Breast epithelium (tissue), 4 donors: ENCODE measurements around the gene OR52N1. TPM values are rescaled to one million over a fixed set of nuclear protein-coding genes. Genes with fewer than 3 reads are reported as not detected.

Experiments used
- DNase-seq, 2 donors: peaks; one replicate each; pipeline ENCODE4 v3.0.0-alpha.2; 2019; ENCODE audit warnings: low spot score in 2 of 2
- H3K27ac ChIP-seq, 2 donors: fragments of 200-600 bp; sonication (generic) in 1 of 2; one replicate each; pipeline ENCODE4 v1.5.1; 2016 to 2019; ENCODE audit warnings: mild to moderate bottlenecking in 1 of 2
- H3K27me3 ChIP-seq, 2 donors: fragments of 200-600 bp; sonication (generic) in 1 of 2; one replicate each; pipeline versions ENCODE4 v1.5.1 to v1.6.0; 2017 to 2019; ENCODE audit warnings: control low read depth in 1 of 2, mild to moderate bottlenecking in 1 of 2
- H3K36me3 ChIP-seq: fragments of 200-600 bp; one replicate; pipeline ENCODE4 v1.5.1; 2019
- H3K4me1 ChIP-seq, 2 donors: fragments of 200-600 bp; sonication (generic); one replicate each; pipeline ENCODE4 v1.5.1; 2016 to 2019; ENCODE audit warnings: control low read depth in 1 of 2
- H3K4me3 ChIP-seq, 3 donors: fragments of 200-600 bp; sonication (generic); 1 replicate in 2 of 3; 2 replicates in 1 of 3; pipeline ENCODE4 v1.5.1; 2016 to 2019; ENCODE audit warnings: mild to moderate bottlenecking in 3 of 3, moderate library complexity in 2 of 3
- H3K9me3 ChIP-seq, 2 donors: fragments of 200-600 bp; sonication (generic) in 1 of 2; one replicate each; pipeline ENCODE4 v1.5.1; 2016 to 2019; ENCODE audit warnings: control low read depth in 1 of 2
- CTCF ChIP-seq, 3 donors: fragments of 450-650 bp; IDR thresholded peaks; one replicate each; pipeline ENCODE4 v1.5.1; 2016 to 2017; ENCODE audit warnings: antibody characterized with exemption in 3 of 3, mild to moderate bottlenecking in 3 of 3, moderate library complexity in 3 of 3
- POLR2A ChIP-seq: fragments of 450-650 bp; IDR thresholded peaks from one replicate; pipeline ENCODE4 v1.6.1; 2016; ENCODE audit warnings: antibody characterized with exemption, mild to moderate bottlenecking, moderate library complexity
- POLR2AphosphoS5 ChIP-seq, 3 donors: sonication (generic); formaldehyde crosslinking; IDR thresholded peaks; one replicate each; pipeline ENCODE4 v1.6.1; 2017; ENCODE audit warnings: antibody characterized with exemption in 3 of 3
- intact Hi-C: fragments of 100-400 bp; cut with DNase I; formaldehyde crosslinking; loops from one replicate; pipeline ENCODE4 v1.15.1; 2023; ENCODE audit warnings: low total_unique reads
- total RNA-seq, 3 donors: library from RNA; depleted of rRNA; stranded (reverse); fragments of >200 nt; gene quantifications; one replicate each; pipeline ENCODE4 v1.1.0, GENCODE V29; 2016

The OR52N1 gene
- total RNA-seq, 3 donors from 2014 or later = under 0.01 to 0.73 TPM; not detected in 1

- no peaks in the 10 kb centered on the region for H3K27me3 ChIP-seq
- TF ChIP-seq CTCF (IDR thresholded peaks at IDR 0.05) (no peak), POLR2AphosphoS5 (IDR thresholded peaks at IDR 0.05) (no peak), POLR2A (no peak)
- intact Hi-C loops = no loop called here
- H3K9me3 ChIP-seq = no peaks in the 10 kb centered on the region
- H3K4me1 ChIP-seq = no peaks in the 10 kb centered on the region
- no peak overlapping the region for H3K27ac ChIP-seq
- no peak for DNase-seq
- H3K36me3 ChIP-seq = no peaks in the 10 kb centered on the region
- no peak overlapping the region for H3K4me3 ChIP-seq
These were observed 24.5 kb upstream of the OR52N1 start for GRCh38 chr11:5815534-5815933.

- Histone ChIP-seq H3K9me3 (no peaks in the 10 kb centered on the region), H3K27ac (no peak overlapping the region), H3K27me3 (no peaks in the 10 kb centered on the region), H3K4me3 (no peak overlapping the region), H3K36me3 (no peaks in the 10 kb centered on the region), H3K4me1 (no peaks in the 10 kb centered on the region)
- DNase-seq = no peak
- no peak for TF ChIP-seq POLR2A
- TF ChIP-seq CTCF (IDR thresholded peaks at IDR 0.05) = no peak
- no peak for TF ChIP-seq POLR2AphosphoS5 (IDR thresholded peaks at IDR 0.05)
- intact Hi-C loops = no loop called here
These were observed 19.1 kb upstream of the OR52N1 start for GRCh38 chr11:5809905-5810795.

GRCh38 chr11:5809122-5809519 is 18.1 kb upstream of the OR52N1 start:
- intact Hi-C loops = no loop called here
- no peak for DNase-seq
- Histone ChIP-seq H3K27me3 (no peaks in the 10 kb centered on the region), H3K9me3 (peaks cover 0 to 2% of the 10 kb centered on the region in 2 donors), H3K27ac (peak overlapping the region in 1 of 2 donors; percentile 33), H3K4me3 (peak overlapping the region; percentile 43 to 71 (median 56)), H3K36me3 (no peaks in the 10 kb centered on the region), H3K4me1 (no peaks in the 10 kb centered on the region)
- TF ChIP-seq CTCF (IDR thresholded peaks at IDR 0.05) (no peak), POLR2AphosphoS5 (IDR thresholded peaks at IDR 0.05) (no peak), POLR2A (no peak)

DNA sequence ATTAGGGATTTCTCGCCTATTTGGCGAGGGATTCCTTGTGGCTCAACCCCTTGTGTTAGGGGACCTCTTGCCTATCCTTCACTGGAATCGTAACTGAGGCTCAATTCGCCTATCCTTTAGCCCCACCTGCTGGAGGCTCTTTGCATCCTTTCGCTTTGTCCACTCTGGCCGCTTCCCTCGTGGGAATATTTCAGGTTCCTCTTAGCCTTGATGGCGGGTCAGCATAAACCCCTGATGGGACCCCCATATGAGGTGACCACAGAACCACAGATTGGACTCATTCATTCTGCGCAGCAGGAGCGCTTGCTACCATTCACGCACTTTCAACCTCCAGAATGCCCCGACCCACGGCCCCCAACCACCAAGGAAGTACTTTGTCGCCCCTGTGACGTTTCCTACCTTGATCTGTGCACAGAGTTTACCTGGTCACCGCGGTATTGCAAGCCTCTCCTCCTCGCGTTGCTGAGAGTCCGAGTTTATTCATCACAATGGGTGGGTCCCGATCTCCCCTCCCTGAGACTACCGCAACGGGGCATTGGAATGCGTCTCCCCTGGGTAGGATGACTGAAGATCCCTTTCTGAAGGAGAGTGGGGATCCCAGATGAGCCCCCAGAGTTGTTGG is 17.5 kb upstream of the OR52N1 start, which contains the start of gene OR52N2:
Gene OR52N2, plus strand, starts transcription at position 425 of the 622 bp plus-strand sequence. CDS start 11,412 bp downstream, outside the sequence.
- Histone ChIP-seq H3K36me3 (no peaks in the 10 kb centered on the region), H3K4me1 (no peaks in the 10 kb centered on the region), H3K9me3 (peaks cover 0 to 4% of the 10 kb centered on the region in 2 donors), H3K27ac (peak within 1 kb of the TSS in 1 of 2 donors; percentile 33), H3K27me3 (no peaks in the 10 kb centered on the region), H3K4me3 (peak within 1 kb of the TSS; percentile 43 to 71 (median 56))
- DNase-seq = peak; percentile 61 to 64
- TF ChIP-seq POLR2A (no peak), POLR2AphosphoS5 (IDR thresholded peaks at IDR 0.05) (no peak), CTCF (IDR thresholded peaks at IDR 0.05) (peak in 2 of 3 donors; percentile 79 to 86)
- intact Hi-C loops = no loop called here

DNA sequence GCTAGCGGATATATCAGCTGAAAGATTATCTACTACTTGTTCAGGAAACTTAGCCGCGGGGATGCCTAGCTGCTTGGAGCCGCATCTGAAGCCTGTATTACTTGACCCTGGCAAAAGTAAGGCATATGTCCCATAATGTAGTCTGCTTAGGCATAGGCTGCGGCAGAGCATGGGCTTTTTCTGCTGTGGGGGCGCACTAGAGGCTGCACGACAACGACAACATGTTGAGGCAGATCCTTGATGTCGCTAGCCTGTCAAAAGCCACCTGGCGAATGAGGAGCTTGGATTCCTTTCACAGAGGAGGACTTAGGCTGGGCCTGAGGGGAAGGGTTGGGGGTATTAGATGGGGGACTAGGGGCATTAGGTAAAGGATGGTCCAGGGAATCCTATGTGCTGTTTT is 16.5 kb upstream of the OR52N1 start:
- TF ChIP-seq POLR2AphosphoS5 (IDR thresholded peaks at IDR 0.05) (no peak), POLR2A (no peak), CTCF (IDR thresholded peaks at IDR 0.05) (no peak)
- no peak overlapping the region for H3K27ac ChIP-seq

More for the DNA sequence above, 16.5 kb upstream of the OR52N1 start:
- no peak overlapping the region for H3K4me3 ChIP-seq
- H3K36me3 ChIP-seq = no peaks in the 10 kb centered on the region
- H3K9me3 ChIP-seq = peaks cover 0 to 4% of the 10 kb centered on the region in 2 donors
- DNase-seq = no peak
- intact Hi-C loops = no loop called here
- no peaks in the 10 kb centered on the region for H3K4me1 ChIP-seq
- H3K27me3 ChIP-seq = no peaks in the 10 kb centered on the region
